GM12878 (cell line): Measurements from ENCODE around the gene LMBR1. TPM values are rescaled to one million over a fixed set of nuclear protein-coding genes. Genes with fewer than 3 reads are reported as not detected.

ENCODE experiments used
- ATAC-seq: fragments of 200-7000 bp; cut with Tn5 transposase; 3 replicates; pipeline ENCODE4 v1.9.1; 2020; ENCODE audit warnings: mild to moderate bottlenecking, moderate library complexity
- BruUV-seq: library from RNA; stranded (reverse); fragments of 400-500 nt; replicated peaks from 2 replicates; lab custom pipeline; 2021; lab: Mats Ljungman, UMichigan
- CTCF ChIA-PET: fragments of 300-600 bp; sonication (Branson Sonifier 250); formaldehyde crosslinking; extraction: SDS; loops from one replicate; lab custom pipeline; 2021; ENCODE audit warnings: inconsistent platforms; lab: Yijun Ruan, JAX
- POLR2A ChIA-PET: fragments of 350-600 bp; formaldehyde crosslinking; extraction: SDS; loops from one replicate; lab custom pipeline; 2021; ENCODE audit warnings: inconsistent platforms; lab: Charles Lee
- RAD21 ChIA-PET: fragments of 300-600 bp; sonication (Branson Sonifier 250); formaldehyde crosslinking; loops from one replicate; lab custom pipeline; 2023; ENCODE audit warnings: antibody characterized with exemption; ENCODE audit not compliant: unreplicated experiment; lab: Charles Lee
- SMC1A ChIA-PET: fragments of 300-600 bp; sonication (Branson Sonifier 250); formaldehyde crosslinking; loops from one replicate; lab custom pipeline; 2023; ENCODE audit not compliant: unreplicated experiment, uncharacterized antibody; lab: Charles Lee
- DNase-seq: peaks from one replicate; pipeline ENCODE4 v3.0.0-alpha.2; 2011; ENCODE audit warnings: low read depth, low spot score
- FAIRE-seq: peaks from 3 replicates; lab custom pipeline; 2011; peaks lifted over from hg19 to GRCh38; lab: Jason Lieb, UNC
- H2AFZ ChIP-seq: 2 replicates; pipeline ENCODE4 v1.6.0; 2011; ENCODE audit warnings: low read depth, low read length, control low read depth; ENCODE audit not compliant: control insufficient read depth
- H3K27ac ChIP-seq: 2 replicates; pipeline ENCODE4 v1.5.1; 2011; ENCODE audit warnings: control low read depth; ENCODE audit not compliant: control insufficient read depth, insufficient read depth
- H3K27me3 ChIP-seq, 2 experiments: replicated peaks in 1 of 2; 2 replicates each; pipeline versions ENCODE4 v1.6.0 to v1.6.1; 2011; ENCODE audit warnings: low read length in 1 of 2; ENCODE audit not compliant: control insufficient read depth in 2 of 2, insufficient read depth in 2 of 2
- H3K36me3 ChIP-seq, 2 experiments: 2 replicates each; pipeline ENCODE4 v1.5.1; 2011; ENCODE audit warnings: low read length in 1 of 2; ENCODE audit not compliant: control insufficient read depth in 2 of 2, insufficient read depth in 2 of 2
- H3K4me1 ChIP-seq: 2 replicates; pipeline ENCODE4 v1.6.1; 2011; ENCODE audit warnings: mild to moderate bottlenecking, low read length, moderate library complexity, mixed read lengths; ENCODE audit not compliant: control insufficient read depth, insufficient read depth
- H3K4me2 ChIP-seq: 2 replicates; pipeline ENCODE4 v1.6.0; 2011; ENCODE audit warnings: control low read depth; ENCODE audit not compliant: control insufficient read depth, insufficient read depth
- H3K4me3 ChIP-seq: fragments of 200-600 bp; sonication (generic); 2 replicates; pipeline ENCODE4 v1.5.1; 2016
- H3K79me2 ChIP-seq: 2 replicates; pipeline ENCODE4 v1.6.0; 2011; ENCODE audit warnings: low read length; ENCODE audit not compliant: control insufficient read depth, insufficient read depth
- H3K9ac ChIP-seq: 2 replicates; pipeline ENCODE4 v1.8.0; 2011; ENCODE audit warnings: low read length, control low read depth, mixed read lengths; ENCODE audit not compliant: control insufficient read depth, insufficient read depth
- H3K9me3 ChIP-seq: replicated peaks from 3 replicates; pipeline ENCODE4 v1.5.1; 2011; ENCODE audit warnings: mild to moderate bottlenecking, low read length; ENCODE audit not compliant: control insufficient read depth, insufficient read depth
- H4K20me1 ChIP-seq: 2 replicates; pipeline ENCODE4 v1.6.0; 2011; ENCODE audit not compliant: control insufficient read depth, insufficient read depth
- HDAC2 ChIP-seq: fragments of 200-600 bp; sonication (generic); IDR thresholded peaks from 2 replicates; pipeline ENCODE4 v1.6.1; 2017
- IRF5 ChIP-seq: fragments of 450-650 bp; IDR thresholded peaks from 2 replicates; pipeline ENCODE4 v1.6.1; 2017; ENCODE audit warnings: borderline replicate concordance
- NFXL1 ChIP-seq: fragments of 450-650 bp; IDR thresholded peaks from 2 replicates; pipeline ENCODE4 v1.6.1; 2017; ENCODE audit warnings: antibody characterized with exemption, mild to moderate bottlenecking, borderline replicate concordance
- NFYB ChIP-seq: IDR thresholded peaks from 2 replicates; pipeline ENCODE4 v1.6.1; 2011; ENCODE audit warnings: low read depth, mild to moderate bottlenecking, low read length, improper control_type of control experiment, moderate library complexity; ENCODE audit not compliant: insufficient read depth
- NR2F1 ChIP-seq: fragments of 450-650 bp; conservative IDR thresholded peaks from 2 replicates; pipeline ENCODE4 v1.6.1; 2017; ENCODE audit warnings: mild to moderate bottlenecking
- STAT3 ChIP-seq: IDR thresholded peaks from 2 replicates; pipeline ENCODE4 v1.6.1; 2011; ENCODE audit warnings: low read depth, low read length, improper control_type of control experiment
- ZNF207 ChIP-seq: fragments of 450-650 bp; IDR thresholded peaks from 2 replicates; pipeline ENCODE4 v1.6.1; 2014; ENCODE audit warnings: antibody characterized with exemption, mild to moderate bottlenecking, borderline replicate concordance
- ZNF384 ChIP-seq: IDR thresholded peaks from 2 replicates; pipeline ENCODE4 v1.6.1; 2012; ENCODE audit warnings: low read depth, mild to moderate bottlenecking, low read length, improper control_type of control experiment, borderline replicate concordance
- ZZZ3 ChIP-seq: IDR thresholded peaks from 2 replicates; pipeline ENCODE4 v1.6.1; 2011; ENCODE audit warnings: low read depth; ENCODE audit not compliant: control insufficient read depth, insufficient read length
- WGBS: methylation state at CpG from one replicate; pipeline ENCODE4 v1.1.6; 2016; ENCODE audit warnings: low lambda C conversion rate; ENCODE audit not compliant: insufficient replicate concordance, insufficient coverage; ENCODE audit errors: missing lambda C conversion rate; 5-methylcytosine and 5-hydroxymethylcytosine counted together
- in situ Hi-C: fragments of 300-500 bp; cut with MboI; formaldehyde crosslinking; loops from 9 replicates; pipeline ENCODE4 v1.14.3; 2018; ENCODE audit warnings: mixed read lengths
- intact Hi-C: fragments of 100-400 bp; cut with micrococcal nuclease; formaldehyde crosslinking; loops from one replicate; pipeline ENCODE4 v1.14.2; 2022; ENCODE audit not compliant: unreplicated experiment
- polyA plus RNA-seq, 11 experiments: library from polyadenylated mRNA; depleted of rRNA in 4 of 11; unstranded in 6 of 11; stranded (reverse) in 5 of 11; fragments of >200 nt; fragmentation: Nextera tagmentation in 4 of 11; fragmentation: Illumina TruSeq in 1 of 11; extraction: Ambion mirVana in 4 of 11; extraction: Trizol in 1 of 11; gene quantifications; 1 replicate in 1 of 11; 2 replicates in 10 of 11; pipeline versions ENCODE4 v1.2.1 to v1.2.3, GENCODE V29; 2011 to 2016; ENCODE audit warnings: inconsistent platforms in 2 of 11, missing spikeins in 2 of 11, low read depth in 1 of 11
- total RNA-seq, 4 experiments: library from RNA; depleted of rRNA in 3 of 4; stranded (reverse); fragments of >200 nt in 3 of 4; fragmentation: Illumina TruSeq in 1 of 4; extraction: Trizol in 1 of 4; gene quantifications; 2 replicates each; pipeline versions ENCODE4 v1.2.1 to v1.2.3, GENCODE V29; 2013 to 2021
- TF ChIP-seq, protein P1 (sequence below): fragments of 450-650 bp; IDR thresholded peaks from 2 replicates; pipeline ENCODE4 v1.6.1; 2018; ENCODE audit warnings: borderline replicate concordance, mild to moderate bottlenecking; ENCODE audit not compliant: partially characterized antibody
- TF ChIP-seq, protein P2 (sequence below): IDR thresholded peaks from 2 replicates; pipeline ENCODE4 v1.6.1; 2012; ENCODE audit warnings: low read depth, low read length, improper control_type of control experiment
- TF ChIP-seq, protein P3 (sequence below): IDR thresholded peaks from 2 replicates; pipeline ENCODE4 v1.6.1; 2011; ENCODE audit warnings: low read depth, low read length, improper control_type of control experiment, borderline replicate concordance

Gene LMBR1
- total and polyA plus RNA-seq, 10 of the 15 experiments (the other 5 are each of a cell fraction or from before 2014, with no cell fraction given) = 4.0 to 63.5 (median 28.8) TPM

- TF ChIP-seq, protein P1, sequence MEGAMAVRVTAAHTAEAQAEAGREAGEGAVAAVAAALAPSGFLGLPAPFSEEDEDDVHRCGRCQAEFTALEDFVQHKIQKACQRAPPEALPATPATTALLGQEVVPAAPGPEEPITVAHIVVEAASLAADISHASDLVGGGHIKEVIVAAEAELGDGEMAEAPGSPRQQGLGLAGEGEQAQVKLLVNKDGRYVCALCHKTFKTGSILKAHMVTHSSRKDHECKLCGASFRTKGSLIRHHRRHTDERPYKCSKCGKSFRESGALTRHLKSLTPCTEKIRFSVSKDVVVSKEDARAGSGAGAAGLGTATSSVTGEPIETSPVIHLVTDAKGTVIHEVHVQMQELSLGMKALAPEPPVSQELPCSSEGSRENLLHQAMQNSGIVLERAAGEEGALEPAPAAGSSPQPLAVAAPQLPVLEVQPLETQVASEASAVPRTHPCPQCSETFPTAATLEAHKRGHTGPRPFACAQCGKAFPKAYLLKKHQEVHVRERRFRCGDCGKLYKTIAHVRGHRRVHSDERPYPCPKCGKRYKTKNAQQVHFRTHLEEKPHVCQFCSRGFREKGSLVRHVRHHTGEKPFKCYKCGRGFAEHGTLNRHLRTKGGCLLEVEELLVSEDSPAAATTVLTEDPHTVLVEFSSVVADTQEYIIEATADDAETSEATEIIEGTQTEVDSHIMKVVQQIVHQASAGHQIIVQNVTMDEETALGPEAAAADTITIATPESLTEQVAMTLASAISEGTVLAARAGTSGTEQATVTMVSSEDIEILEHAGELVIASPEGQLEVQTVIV = no peak
- TF ChIP-seq NFYB (no peak), ZZZ3 (no peak)
These were observed 102.7 kb downstream of the LMBR1 start (continued) for GRCh38 chr7:156790264-156790663.

- H3K36me3 ChIP-seq = no peaks in the 10 kb centered on the region; a peak in 2 of 4 replicates
- ChIA-PET POLR2A (no interaction called here), SMC1A (interaction anchor here (1.8 kb wide), 1 partner anchor 66 kb away, joined by 4 read pairs; no protein-coding TSS in a partner anchor), CTCF (interaction anchor here (0.6 to 1.2 kb wide), 2 partner anchors 13 to 48 kb away, joined by 3 read pairs; no protein-coding TSS in a partner anchor), RAD21 (interaction anchor here (0.7 kb wide), 1 partner anchor 286 kb away, joined by 3 read pairs; no protein-coding TSS in a partner anchor)
- no peak for FAIRE-seq
- no peak overlapping the region for H3K4me3 ChIP-seq
- BruUV-seq = no TSS peak
- no peaks in the 10 kb centered on the region for H3K27me3 ChIP-seq
- H3K4me1 ChIP-seq = peaks cover 22% of the 10 kb centered on the region
- H3K9me3 ChIP-seq = no peaks in the 10 kb centered on the region; the same call in 1 of the 3 replicates
- intact Hi-C loops (no loop called here), in situ Hi-C loops (no loop called here)
- no peak overlapping the region for H2AFZ ChIP-seq
- no peak overlapping the region for H3K9ac ChIP-seq
- WGBS = 89% methylated on average over 4 of the region's 4 CpGs
- DNase-seq = no peak
- H4K20me1 ChIP-seq = no peaks in the 10 kb centered on the region
- H3K4me2 ChIP-seq = no peak overlapping the region
- H3K27ac ChIP-seq = no peak overlapping the region
- ATAC-seq = no peak
- H3K79me2 ChIP-seq = no peaks in the 10 kb centered on the region
- TF ChIP-seq ZNF207 (no peak), ZNF384 (no peak), NR2F1 (no peak), HDAC2 (no peak), ZZZ3 (no peak), NFXL1 (no peak), STAT3 (no peak), IRF5 (no peak)
- TF ChIP-seq, protein P2, sequence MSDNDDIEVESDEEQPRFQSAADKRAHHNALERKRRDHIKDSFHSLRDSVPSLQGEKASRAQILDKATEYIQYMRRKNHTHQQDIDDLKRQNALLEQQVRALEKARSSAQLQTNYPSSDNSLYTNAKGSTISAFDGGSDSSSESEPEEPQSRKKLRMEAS = no peak
- TF ChIP-seq, protein P3, sequence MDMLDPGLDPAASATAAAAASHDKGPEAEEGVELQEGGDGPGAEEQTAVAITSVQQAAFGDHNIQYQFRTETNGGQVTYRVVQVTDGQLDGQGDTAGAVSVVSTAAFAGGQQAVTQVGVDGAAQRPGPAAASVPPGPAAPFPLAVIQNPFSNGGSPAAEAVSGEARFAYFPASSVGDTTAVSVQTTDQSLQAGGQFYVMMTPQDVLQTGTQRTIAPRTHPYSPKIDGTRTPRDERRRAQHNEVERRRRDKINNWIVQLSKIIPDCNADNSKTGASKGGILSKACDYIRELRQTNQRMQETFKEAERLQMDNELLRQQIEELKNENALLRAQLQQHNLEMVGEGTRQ = no peak
These were observed 106.9 kb downstream of the LMBR1 start for GRCh38 chr7:156785998-156786543.
